HG03521 (cell line): ENCODE data around the gene SLC25A19.

ENCODE experiments used
- ATAC-seq: cut with Tn5 transposase; IDR thresholded peaks from one replicate; pipeline ENCODE4 v1.9.1; 2021; ENCODE audit warnings: mild to moderate bottlenecking, moderate library complexity; ENCODE audit not compliant: unreplicated experiment

Gene SLC25A19

GRCh38 chr17:75241996-75242460 is 47.2 kb downstream of the SLC25A19 start:
- no peak for ATAC-seq

DNA sequence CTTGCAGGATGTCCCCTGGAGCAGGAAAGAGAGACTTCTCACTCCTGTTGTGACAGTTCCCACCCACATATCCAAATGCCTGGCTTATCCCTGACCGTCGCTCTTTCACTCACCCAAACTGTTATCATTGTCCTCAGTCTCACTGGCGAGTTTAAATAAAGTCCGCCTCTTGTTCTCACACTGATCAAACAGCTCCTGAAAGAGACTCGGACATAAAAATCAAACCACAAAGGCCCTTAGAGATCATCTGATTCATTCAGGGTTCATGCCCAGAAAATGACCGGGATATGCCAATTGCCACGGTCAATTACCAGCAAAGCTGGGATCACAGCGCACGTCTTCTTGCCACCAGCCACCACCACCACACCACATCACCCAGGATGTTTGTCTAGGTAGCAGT is 47.7 kb downstream of the SLC25A19 start:
- ATAC-seq = no peak

- ATAC-seq = no peak
These were observed 48.1 kb downstream of the SLC25A19 start for GRCh38 chr17:75241143-75241430.

DNA sequence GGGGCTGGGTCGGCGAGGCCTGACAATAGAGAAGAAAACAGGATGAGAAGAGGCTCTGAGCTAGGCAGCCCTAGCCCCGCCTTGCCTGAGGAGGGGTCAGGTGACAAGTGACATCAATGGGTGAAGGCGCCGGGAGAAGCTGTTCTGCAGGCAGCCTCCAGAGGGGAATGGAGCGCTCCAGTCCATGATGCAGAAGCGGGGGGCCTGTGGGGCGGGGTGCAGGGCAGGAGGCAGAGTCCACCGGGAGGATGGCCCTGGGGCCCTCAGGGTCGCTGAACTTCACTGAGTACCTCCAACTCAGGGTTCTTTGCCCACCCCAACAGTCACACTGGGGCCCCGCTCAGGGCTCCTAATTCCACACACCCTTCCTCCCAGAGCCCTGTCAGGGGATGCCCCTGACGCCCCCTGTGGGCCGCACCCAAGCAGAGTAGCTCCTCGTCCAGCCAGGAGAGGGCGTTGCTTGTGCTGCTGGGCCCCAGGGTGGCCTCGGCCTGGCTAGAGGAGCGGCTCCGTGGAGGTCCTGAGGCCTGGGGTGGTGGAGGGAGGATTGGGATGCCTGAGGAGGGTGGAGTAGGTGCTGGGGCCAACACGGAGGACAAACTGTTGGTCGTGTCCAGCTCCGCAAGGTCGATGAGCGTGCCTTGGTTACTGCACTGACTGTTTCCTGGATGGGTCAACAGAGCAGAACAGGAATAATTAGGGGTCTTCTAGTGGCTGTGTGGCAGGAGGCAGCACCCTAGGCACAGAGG is 48.7 kb downstream of the SLC25A19 start:
- no peak for ATAC-seq

DNA sequence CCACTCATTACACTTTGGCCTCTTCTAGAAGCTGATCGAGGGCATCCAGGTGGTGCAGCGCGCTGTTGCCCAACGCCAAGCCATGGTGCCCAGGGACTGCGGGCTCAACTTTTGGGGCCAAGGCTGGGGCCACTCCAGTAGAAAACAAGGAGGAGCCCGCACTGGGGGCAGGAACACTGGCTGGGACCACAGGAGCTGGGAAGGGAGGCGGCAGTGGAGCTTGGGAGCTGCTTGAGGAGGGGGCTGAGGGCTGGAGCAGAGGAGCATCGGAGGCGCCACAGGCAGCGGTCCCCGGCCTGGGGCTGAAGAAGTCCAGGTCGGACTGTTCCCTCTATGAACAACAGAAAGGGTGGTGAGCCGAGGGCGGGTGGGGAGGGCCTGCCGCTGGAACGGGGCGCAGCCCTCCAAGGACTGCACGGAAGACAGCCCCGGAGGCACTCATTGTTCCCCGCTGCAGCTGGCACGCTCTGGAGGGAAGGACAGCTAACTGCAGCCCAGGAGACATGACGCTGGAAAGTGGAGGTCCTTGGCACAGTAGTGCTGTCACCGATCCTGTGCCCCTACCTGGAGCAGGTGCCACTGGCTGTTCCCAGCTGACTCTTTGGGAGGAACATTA is 49.3 kb downstream of the SLC25A19 start:
- ATAC-seq = no peak

- no peak for ATAC-seq
These were observed 50.0 kb downstream of the SLC25A19 start for GRCh38 chr17:75239214-75239613.

DNA sequence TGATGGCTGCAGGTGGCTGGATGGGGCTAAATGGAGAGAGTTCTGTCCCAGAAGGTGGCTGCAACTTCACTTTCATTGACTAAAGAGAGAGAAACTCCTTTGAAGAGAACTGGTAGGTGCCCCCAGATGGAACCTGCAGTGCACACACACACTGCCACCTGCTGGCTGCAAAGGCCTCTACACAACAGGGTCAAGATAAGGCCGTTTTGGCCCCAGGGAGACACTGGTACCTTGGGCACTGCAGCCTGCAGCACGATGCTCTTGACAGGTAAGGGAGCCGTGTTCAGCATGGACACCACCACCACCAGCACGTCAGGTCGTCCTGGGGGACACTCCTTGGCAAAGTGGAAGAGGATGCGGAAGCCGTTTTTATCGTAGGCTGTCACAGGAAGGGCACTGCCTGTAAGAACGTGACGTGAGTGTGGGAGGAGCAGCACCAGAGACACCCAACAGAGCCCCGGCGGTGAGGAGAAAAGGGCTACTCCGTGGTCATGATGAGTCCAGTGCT is 50.5 kb downstream of the SLC25A19 start:
- ATAC-seq = no peak

DNA sequence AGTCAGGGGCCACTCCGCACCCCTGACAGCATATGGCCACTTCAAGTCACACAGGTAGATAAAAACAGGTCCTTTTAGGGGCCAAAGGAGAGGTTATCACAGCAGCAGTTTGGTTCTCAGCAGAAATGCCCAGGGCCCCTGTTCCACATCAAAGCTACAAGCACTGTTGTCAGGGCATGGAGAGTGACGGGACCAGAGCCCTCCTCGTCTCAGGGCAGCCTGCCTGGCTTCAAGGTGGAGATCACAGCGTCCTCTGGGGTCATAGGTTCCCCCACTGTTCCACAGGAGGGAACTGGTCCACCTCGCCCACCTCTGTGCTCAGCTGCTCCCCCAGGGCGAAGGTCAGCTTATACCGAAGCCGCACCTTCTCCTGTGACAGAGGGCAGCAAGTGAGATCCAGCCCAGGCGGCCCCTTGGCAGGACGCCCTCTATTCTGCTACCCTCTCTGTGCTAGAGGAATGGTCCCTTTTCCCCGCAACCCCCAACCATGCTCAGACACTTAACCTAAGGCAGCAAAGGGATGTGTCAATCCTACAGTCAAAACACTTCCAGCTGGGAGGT is 51.1 kb downstream of the SLC25A19 start:
- no peak for ATAC-seq

- no peak for ATAC-seq
These were observed 51.9 kb downstream of the SLC25A19 start for GRCh38 chr17:75237100-75238014.

DNA sequence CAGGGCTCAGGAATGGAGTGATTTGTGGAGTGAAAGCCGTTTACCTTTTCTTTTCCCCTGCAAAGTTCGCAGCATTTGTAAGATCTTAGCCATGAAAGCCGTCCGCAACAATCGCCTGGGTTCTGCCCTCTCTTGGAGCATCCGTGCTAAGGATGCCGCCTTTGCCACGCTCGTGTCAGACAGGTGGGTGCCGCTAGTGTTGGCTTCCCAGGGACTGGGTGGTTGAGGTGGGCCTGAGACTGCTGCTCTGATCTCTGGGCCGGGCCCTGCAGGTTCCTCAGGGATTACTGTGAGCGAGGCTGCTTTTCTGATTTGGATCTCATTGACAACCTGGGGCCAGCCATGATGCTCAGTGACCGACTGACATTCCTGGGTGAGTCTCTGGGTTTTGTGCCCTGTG is 56.4 kb downstream of the SLC25A19 start:
- ATAC-seq = no peak

DNA sequence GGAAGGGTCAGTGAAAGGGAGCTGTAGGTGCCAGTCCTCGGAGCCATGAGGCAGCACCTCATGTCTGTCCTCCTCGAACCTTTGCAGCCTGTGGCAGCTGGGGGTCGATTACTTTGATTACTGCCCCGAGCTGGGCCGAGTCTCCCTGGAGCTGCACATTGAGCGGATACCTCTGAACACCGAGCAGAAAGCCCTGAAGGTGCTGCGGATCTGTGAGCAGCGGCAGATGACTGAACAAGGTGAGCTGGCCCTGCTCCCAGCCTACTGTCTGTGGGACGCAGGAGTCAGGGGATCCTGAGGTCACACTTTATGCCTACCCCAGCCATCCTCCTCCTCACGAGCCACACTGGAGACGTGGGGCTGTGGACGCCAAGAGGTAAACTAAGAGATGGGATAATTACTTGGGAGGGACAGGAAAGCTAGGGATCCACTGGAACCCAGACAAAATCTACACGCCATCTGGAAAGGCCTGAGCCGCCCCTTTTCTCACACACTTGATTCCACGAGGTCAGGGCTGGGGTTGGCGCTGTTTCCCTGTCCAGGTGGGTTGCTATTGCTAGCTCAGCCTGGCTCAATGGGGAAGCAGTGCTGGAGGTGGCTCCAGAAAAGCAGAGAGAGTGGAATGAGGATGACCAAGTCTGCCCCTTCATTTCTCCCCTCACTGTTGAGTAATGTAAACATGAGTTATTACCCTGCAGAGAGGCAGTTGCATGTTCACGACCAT is 57.3 kb downstream of the SLC25A19 start:
- ATAC-seq = no peak

- ATAC-seq = no peak
These were observed 58.2 kb downstream of the SLC25A19 start for GRCh38 chr17:75231071-75231470.

GRCh38 chr17:75228847-75229246 is 60.4 kb downstream of the SLC25A19 start:
- ATAC-seq = no peak

- ATAC-seq = no peak
These were observed 60.9 kb downstream of the SLC25A19 start for GRCh38 chr17:75228305-75228704.

GRCh38 chr17:75227729-75228128 is 61.5 kb downstream of the SLC25A19 start:
- ATAC-seq = no peak

GRCh38 chr17:75225016-75225415 is 64.2 kb downstream of the SLC25A19 start:
- no peak for ATAC-seq
